Activated naive CD8-positive, alpha-beta T cell treated with anti-CD3 and anti-CD28 coated beads, Interleukin-2, amount 50 U/mL, for 24 hours (primary cell): ENCODE results near the gene CEACAM3.
"Not testable (repeated sequence)": the region's sequence is repeated elsewhere in the genome, so short reads cannot be mapped to it uniquely, and the experiment has no call there.

Experiments
- ATAC-seq: fragments of 150-1000 bp; cut with Tn5 transposase; one replicate; pipeline ENCODE4 v1.10.0; 2021
- DNase-seq: peaks from one replicate; pipeline ENCODE4 v3.0.0; 2021
- H3K27ac Mint-ChIP-seq: one replicate; pipeline ENCODE4 v1.8.0; 2021; ENCODE audit warnings: mild to moderate bottlenecking, mixed read lengths
- H3K27me3 Mint-ChIP-seq: one replicate; pipeline ENCODE4 v1.8.0; 2021; ENCODE audit warnings: mixed read lengths
- H3K36me3 Mint-ChIP-seq: one replicate; pipeline ENCODE4 v1.8.0; 2021; ENCODE audit warnings: low read depth, mixed read lengths
- H3K4me1 Mint-ChIP-seq: one replicate; pipeline ENCODE4 v1.8.0; 2021; ENCODE audit warnings: mixed read lengths
- H3K4me3 Mint-ChIP-seq: one replicate; pipeline ENCODE4 v1.8.0; 2021; ENCODE audit warnings: mild to moderate bottlenecking, moderate library complexity, mixed read lengths
- H3K9me3 Mint-ChIP-seq: one replicate; pipeline ENCODE4 v1.8.0; 2021; ENCODE audit warnings: mixed read lengths

The CEACAM3 gene

GRCh38 chr19:41783612-41784011 is 12.8 kb upstream of the CEACAM3 start:
- no peaks in the 10 kb centered on the region for H3K9me3 Mint-ChIP-seq
- no peaks in the 10 kb centered on the region for H3K36me3 Mint-ChIP-seq
- H3K27ac Mint-ChIP-seq, result no peak overlapping the region
- H3K4me1 Mint-ChIP-seq, result peaks cover 17% of the 10 kb centered on the region
- no peak for ATAC-seq
- no peak for DNase-seq
- peaks cover 73% of the 10 kb centered on the region for H3K27me3 Mint-ChIP-seq
- no peak overlapping the region for H3K4me3 Mint-ChIP-seq

GRCh38 chr19:41784312-41784711 is 12.1 kb upstream of the CEACAM3 start:
- H3K27me3 Mint-ChIP-seq, result peaks cover 71% of the 10 kb centered on the region
- no peaks in the 10 kb centered on the region for H3K36me3 Mint-ChIP-seq
- no peak overlapping the region for H3K4me3 Mint-ChIP-seq
- H3K9me3 Mint-ChIP-seq, result no peaks in the 10 kb centered on the region
- H3K4me1 Mint-ChIP-seq, result peaks cover 17% of the 10 kb centered on the region
- DNase-seq (no peak), ATAC-seq (no peak)
- no peak overlapping the region for H3K27ac Mint-ChIP-seq

- Mint-ChIP-seq H3K27me3 (peaks cover 69% of the 10 kb centered on the region), H3K4me3 (no peak overlapping the region), H3K27ac (no peak overlapping the region), H3K9me3 (no peaks in the 10 kb centered on the region), H3K36me3 (no peaks in the 10 kb centered on the region), H3K4me1 (peaks cover 17% of the 10 kb centered on the region)
- no peak for DNase-seq
- ATAC-seq, result no peak
Measured at GRCh38 chr19:41784743-41785142, 11.6 kb upstream of the CEACAM3 start.

DNA sequence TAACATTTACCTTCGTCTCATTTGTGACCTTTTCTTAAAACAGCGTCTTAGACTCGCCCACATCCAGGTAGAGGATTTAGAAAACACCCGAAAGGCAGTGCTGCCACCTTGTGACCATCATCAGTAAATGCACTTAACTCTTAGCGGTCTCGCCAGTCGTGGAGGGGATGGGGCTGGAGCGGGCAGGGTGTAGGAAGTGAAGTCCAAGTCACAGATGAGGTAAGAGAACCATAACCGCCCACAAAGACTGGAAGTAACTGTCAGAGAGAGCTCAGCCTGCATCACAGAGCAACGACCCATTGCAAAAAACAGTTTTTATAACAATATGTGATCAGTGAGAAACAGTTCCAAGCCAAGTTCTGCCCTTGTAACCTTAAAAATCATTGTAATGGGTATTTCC is 10.7 kb upstream of the CEACAM3 start:
- Mint-ChIP-seq H3K9me3 (no peaks in the 10 kb centered on the region), H3K27ac (peak overlapping the region; percentile 26), H3K4me3 (peak overlapping the region; percentile 3), H3K27me3 (peaks cover 63% of the 10 kb centered on the region), H3K36me3 (no peaks in the 10 kb centered on the region), H3K4me1 (peaks cover 17% of the 10 kb centered on the region)
- ATAC-seq (peak; percentile 85), DNase-seq (peak; percentile 68)

GRCh38 chr19:41787055-41787454 is 9.3 kb upstream of the CEACAM3 start:
- peaks cover 60% of the 10 kb centered on the region for H3K27me3 Mint-ChIP-seq

DNA sequence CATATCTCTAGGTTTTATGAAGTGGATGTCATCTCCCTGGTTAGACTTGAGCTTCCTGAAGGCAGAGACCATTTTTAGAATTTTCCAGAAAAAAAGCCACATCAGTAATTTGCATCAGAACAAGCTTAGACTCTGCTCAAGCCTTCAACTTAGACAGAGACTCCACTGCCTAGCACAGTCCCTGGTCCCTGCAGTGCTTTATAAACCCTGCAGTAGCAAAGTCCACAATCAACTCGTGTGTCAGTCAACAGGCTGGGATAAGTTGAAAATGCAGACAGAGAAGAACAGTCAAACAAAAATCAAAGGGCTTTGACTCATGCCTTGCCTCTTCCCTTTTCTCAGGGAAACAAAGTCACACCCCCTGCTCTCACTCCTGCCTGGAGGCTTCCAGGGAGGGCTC is 7.9 kb upstream of the CEACAM3 start:
- not testable (repeated sequence) for ATAC-seq, H3K4me3 Mint-ChIP-seq, H3K9me3 Mint-ChIP-seq, H3K36me3 Mint-ChIP-seq, H3K27ac Mint-ChIP-seq, DNase-seq
- Mint-ChIP-seq H3K27me3 (peaks cover 63% of the 10 kb centered on the region), H3K4me1 (peaks cover 17% of the 10 kb centered on the region)

More at GRCh38 chr19:41787055-41787454, 9.3 kb upstream of the CEACAM3 start:
- DNase-seq (no peak), ATAC-seq (no peak)
- H3K4me3 Mint-ChIP-seq, result no peak overlapping the region
- no peaks in the 10 kb centered on the region for H3K9me3 Mint-ChIP-seq
- peaks cover 17% of the 10 kb centered on the region for H3K4me1 Mint-ChIP-seq
- no peaks in the 10 kb centered on the region for H3K36me3 Mint-ChIP-seq
- H3K27ac Mint-ChIP-seq, result no peak overlapping the region

- ATAC-seq, H3K4me3 Mint-ChIP-seq, H3K36me3 Mint-ChIP-seq, DNase-seq, H3K9me3 Mint-ChIP-seq, H3K27ac Mint-ChIP-seq: not testable (repeated sequence)
- H3K4me1 Mint-ChIP-seq, result peaks cover 17% of the 10 kb centered on the region
- H3K27me3 Mint-ChIP-seq, result peaks cover 63% of the 10 kb centered on the region
Measured at GRCh38 chr19:41789053-41789452, 7.3 kb upstream of the CEACAM3 start.

DNA sequence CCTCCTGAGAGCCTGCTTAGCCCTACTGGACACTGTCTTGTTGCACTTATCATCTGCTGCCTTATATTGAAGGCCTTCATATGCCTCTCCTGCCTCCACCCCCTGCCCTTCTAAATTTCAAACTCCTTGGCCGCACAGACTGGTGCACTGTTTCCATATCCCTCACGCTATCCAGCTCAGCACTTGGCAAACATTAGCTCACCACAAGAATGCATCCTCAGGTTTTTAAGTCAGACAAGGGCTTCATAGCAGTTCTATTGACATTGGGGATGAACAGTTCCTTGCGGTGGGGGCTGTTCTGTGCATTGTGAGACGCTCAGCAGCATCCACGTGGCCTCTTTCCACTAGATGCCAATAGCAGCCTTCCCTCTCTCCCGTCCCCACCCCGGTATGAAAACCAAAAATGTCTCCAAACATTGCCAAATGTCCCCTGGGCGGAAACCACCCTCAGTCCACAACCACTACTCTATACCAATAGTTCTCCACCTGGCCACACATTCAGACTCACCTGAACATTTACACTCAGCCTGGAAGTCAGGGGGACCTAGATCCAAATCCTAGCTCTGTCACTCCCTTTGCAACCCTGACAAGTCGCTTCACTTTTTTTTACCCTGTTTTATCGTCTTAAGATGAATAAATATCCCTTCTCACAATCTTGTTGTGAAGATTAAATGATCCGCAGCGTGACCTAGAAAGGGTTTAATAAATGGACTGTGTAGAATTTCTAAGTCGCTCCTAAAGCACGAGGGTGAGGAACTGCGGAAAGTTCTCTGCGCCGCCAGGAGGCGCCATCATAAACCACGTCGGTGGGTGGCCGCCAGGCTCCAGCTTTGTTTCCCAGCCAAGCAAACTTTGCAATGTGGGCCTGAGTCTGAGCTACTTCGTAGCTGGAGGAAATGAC is 3.6 kb upstream of the CEACAM3 start:
- ATAC-seq (no peak), DNase-seq (peak; percentile 64)
- H3K9me3 Mint-ChIP-seq, result no peaks in the 10 kb centered on the region
- H3K27me3 Mint-ChIP-seq, result peaks cover 42% of the 10 kb centered on the region
- H3K4me1 Mint-ChIP-seq, result no peaks in the 10 kb centered on the region
- H3K27ac Mint-ChIP-seq, result no peak overlapping the region
- no peak overlapping the region for H3K4me3 Mint-ChIP-seq
- no peaks in the 10 kb centered on the region for H3K36me3 Mint-ChIP-seq

GRCh38 chr19:41793414-41793727 is 3.0 kb upstream of the CEACAM3 start:
- H3K27me3 Mint-ChIP-seq, result peaks cover 40% of the 10 kb centered on the region
- no peaks in the 10 kb centered on the region for H3K9me3 Mint-ChIP-seq
- no peak overlapping the region for H3K27ac Mint-ChIP-seq
- no peaks in the 10 kb centered on the region for H3K4me1 Mint-ChIP-seq
- no peak overlapping the region for H3K4me3 Mint-ChIP-seq
- ATAC-seq, result no peak
- H3K36me3 Mint-ChIP-seq, result no peaks in the 10 kb centered on the region
- no peak for DNase-seq

DNA sequence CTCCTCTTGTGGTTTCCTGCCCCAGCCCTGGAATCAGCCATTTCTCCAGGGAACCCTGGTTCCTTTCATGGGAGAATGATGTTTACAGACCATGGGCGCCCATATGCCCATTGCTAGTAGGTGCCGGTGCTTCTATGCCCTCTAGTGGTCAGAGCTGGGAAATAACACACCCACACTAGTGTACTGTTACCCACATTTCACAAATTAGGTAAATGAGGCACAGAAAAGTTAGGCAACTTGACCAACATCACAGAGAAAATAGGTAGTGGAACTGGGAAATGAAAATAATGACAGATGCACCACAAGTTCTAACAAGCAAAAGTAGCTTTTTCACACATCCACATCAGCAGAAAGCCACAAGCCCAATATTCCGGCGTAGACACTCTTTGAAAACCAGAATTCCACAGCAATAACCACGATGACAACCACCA is 1.3 kb upstream of the CEACAM3 start:
- Mint-ChIP-seq H3K36me3 (no peaks in the 10 kb centered on the region), H3K4me3 (no peak overlapping the region), H3K27me3 (peaks cover 32% of the 10 kb centered on the region), H3K27ac (no peak overlapping the region), H3K9me3 (no peaks in the 10 kb centered on the region), H3K4me1 (no peaks in the 10 kb centered on the region)
- DNase-seq (peak; percentile 67), ATAC-seq (peak; percentile 86)

- H3K27me3 Mint-ChIP-seq, result peaks cover 29% of the 10 kb centered on the region
- no peaks in the 10 kb centered on the region for H3K36me3 Mint-ChIP-seq
- DNase-seq, result no peak
- ATAC-seq, result no peak
- no peaks in the 10 kb centered on the region for H3K9me3 Mint-ChIP-seq
- H3K4me1 Mint-ChIP-seq, result peaks cover 5% of the 10 kb centered on the region
- H3K4me3 Mint-ChIP-seq, result no peak overlapping the region
- H3K27ac Mint-ChIP-seq, result no peak overlapping the region
Measured at GRCh38 chr19:41796901-41797300, 514 bp downstream of the CEACAM3 start.

DNA sequence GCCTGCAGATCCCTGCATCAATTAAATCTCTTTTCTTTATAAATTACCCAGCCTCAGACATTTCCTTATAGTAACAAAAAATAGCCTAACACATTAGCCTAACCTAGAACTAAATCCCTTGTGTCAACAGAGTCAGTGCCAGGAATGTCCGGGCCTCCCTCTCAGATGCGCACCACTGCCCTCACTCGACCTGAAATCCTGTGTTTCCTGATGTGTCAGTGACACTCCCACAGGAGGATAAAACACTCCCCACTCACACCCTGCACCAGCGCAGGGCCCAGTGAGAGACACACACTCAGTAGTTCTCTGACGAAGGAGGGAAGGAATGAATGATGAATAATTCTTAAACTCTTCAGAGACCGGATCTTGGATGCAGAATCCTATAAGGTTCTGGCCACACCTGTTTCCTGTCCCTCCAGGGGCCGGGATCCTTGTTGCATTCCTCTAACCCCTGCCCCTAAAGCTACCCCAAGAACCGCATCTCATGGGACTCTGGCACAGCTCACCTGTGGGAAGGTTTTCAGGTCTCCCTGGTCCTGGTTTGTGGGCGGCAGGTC is 3.1 kb downstream of the CEACAM3 start:
- Mint-ChIP-seq H3K36me3 (no peaks in the 10 kb centered on the region), H3K4me1 (peaks cover 13% of the 10 kb centered on the region), H3K4me3 (no peak overlapping the region), H3K27me3 (peaks cover 10% of the 10 kb centered on the region), H3K9me3 (no peaks in the 10 kb centered on the region), H3K27ac (peak overlapping the region; percentile 21)
- ATAC-seq, result no peak
- DNase-seq, result no peak

DNA sequence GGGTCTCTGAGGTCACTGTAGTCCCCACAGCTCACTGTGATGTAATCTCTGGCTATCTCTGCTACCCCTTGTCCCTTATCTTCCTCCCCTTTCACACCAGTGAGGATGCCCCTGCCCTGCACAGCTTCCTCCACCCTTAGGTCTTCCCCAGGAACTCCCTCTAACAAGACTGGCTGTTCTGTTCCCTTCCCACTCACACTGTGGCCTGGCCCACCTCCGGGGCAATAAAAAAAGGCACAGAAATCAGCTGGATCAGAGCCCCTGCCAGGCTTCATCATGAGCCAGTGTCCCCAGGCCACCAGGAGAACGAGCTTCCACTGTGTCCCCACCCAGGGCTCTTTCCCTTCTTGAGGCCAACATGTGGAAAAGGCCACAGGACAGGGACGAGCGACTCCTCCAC is 4.6 kb downstream of the CEACAM3 start:
- H3K27ac Mint-ChIP-seq, result no peak overlapping the region
- peaks cover 13% of the 10 kb centered on the region for H3K4me1 Mint-ChIP-seq

DNA sequence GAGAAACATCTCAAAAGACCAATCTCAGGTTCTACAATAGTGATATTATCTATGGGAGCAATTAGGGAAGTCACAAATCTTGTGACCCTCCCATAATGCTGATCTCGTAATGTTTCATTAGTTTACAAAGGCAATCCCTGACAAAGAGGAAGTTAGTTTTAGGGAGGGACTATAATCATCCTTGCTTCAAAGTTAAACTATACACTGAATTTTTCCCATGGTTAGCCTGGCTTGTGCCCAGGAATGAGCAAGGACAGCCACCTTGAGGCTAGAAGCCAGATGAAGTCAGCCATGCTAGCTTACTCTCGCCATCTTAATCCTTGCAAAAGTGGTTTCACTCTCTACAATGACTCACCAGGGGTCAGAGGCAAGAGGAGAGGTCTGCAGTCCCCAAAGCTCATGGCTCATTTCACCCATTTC is 5.4 kb downstream of the CEACAM3 start:
- DNase-seq (no peak), ATAC-seq (peak; percentile 40)
- H3K36me3 Mint-ChIP-seq, result no peaks in the 10 kb centered on the region
- H3K4me3 Mint-ChIP-seq, result no peak overlapping the region
- peaks cover 1% of the 10 kb centered on the region for H3K27me3 Mint-ChIP-seq
- no peaks in the 10 kb centered on the region for H3K9me3 Mint-ChIP-seq
- H3K4me1 Mint-ChIP-seq, result peaks cover 13% of the 10 kb centered on the region
- no peak overlapping the region for H3K27ac Mint-ChIP-seq

More for the DNA sequence above, 4.6 kb downstream of the CEACAM3 start:
- H3K9me3 Mint-ChIP-seq, result no peaks in the 10 kb centered on the region
- H3K27me3 Mint-ChIP-seq, result peaks cover 4% of the 10 kb centered on the region
- no peak for ATAC-seq
- DNase-seq, result no peak
- H3K4me3 Mint-ChIP-seq, result no peak overlapping the region
- no peaks in the 10 kb centered on the region for H3K36me3 Mint-ChIP-seq

GRCh38 chr19:41802770-41803169 is 6.4 kb downstream of the CEACAM3 start:
- Mint-ChIP-seq H3K36me3 (no peaks in the 10 kb centered on the region), H3K4me1 (peaks cover 13% of the 10 kb centered on the region), H3K9me3 (no peaks in the 10 kb centered on the region), H3K4me3 (no peak overlapping the region), H3K27ac (no peak overlapping the region), H3K27me3 (peaks cover 1% of the 10 kb centered on the region)
- no peak for DNase-seq
- no peak for ATAC-seq
